ES-I3 (cell line): ENCODE results near the gene MFSD6.
"Not testable (repeated sequence)": the region's sequence is repeated elsewhere in the genome, so short reads cannot be mapped to it uniquely, and the experiment has no call there.

Experiments
- H3K36me3 ChIP-seq: 2 replicates; pipeline ENCODE4 v1.6.1; 2013; ENCODE audit warnings: mild to moderate bottlenecking, low read length, control low read depth, moderate library complexity; ENCODE audit not compliant: insufficient read depth
- H3K4me1 ChIP-seq: 2 replicates; pipeline ENCODE4 v1.6.1; 2013; ENCODE audit warnings: mild to moderate bottlenecking, control low read depth, low read length; ENCODE audit not compliant: insufficient read depth
- H3K9ac ChIP-seq: 2 replicates; pipeline ENCODE4 v1.6.1; 2013; ENCODE audit warnings: low read depth, mild to moderate bottlenecking, low read length, moderate library complexity
- H3K9me3 ChIP-seq: 2 replicates; pipeline ENCODE4 v1.6.1; 2013; ENCODE audit warnings: mild to moderate bottlenecking, low read length, moderate library complexity; ENCODE audit not compliant: control insufficient read depth, insufficient read depth

Gene MFSD6

DNA sequence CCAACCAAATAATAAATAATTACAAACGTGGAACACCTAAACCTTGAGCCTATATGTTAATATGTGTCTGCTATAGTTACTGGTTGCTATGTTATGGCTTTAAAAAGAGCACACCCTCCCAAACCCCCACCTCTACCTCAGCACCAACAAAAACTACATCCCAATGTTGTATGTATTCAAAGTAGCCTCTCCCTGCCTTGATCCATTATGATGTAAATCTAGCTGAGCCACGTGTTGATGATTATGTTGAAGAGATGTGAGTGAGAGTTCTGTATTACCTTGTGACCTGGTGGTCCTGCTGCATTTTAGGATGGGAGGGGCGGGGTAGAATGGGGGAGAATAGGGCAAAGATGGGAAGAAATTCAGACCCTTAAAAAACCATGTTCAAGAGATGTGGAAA, 4.8 kb downstream of the MFSD6 start:
- H3K9ac ChIP-seq: no peak overlapping the region; the same call in 1 of the 2 replicates
- H3K36me3 ChIP-seq: no peaks in the 10 kb centered on the region
- peaks cover 13% of the 10 kb centered on the region for H3K4me1 ChIP-seq
- H3K9me3 ChIP-seq: no peaks in the 10 kb centered on the region

DNA sequence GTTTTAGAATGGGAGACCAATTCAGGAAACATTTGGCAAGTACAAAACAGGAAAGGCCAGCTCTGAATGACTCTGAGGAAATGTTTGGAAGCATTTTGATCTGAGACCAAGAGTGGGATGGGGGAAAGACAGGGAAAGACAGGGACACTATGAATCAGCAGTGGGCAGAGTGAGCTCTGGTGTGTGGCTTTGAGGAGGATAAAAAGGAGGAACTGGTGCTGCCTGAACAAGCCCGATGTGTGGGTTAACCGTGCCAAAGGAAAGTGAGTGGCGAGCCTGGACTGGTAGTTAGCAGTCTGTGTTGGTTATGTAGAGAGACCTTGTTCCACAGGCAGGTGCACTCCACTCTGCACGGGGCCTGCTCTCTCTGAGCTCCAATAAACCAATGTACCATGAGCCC, 5.3 kb downstream of the MFSD6 start:
- Histone ChIP-seq H3K9me3 (no peaks in the 10 kb centered on the region), H3K36me3 (no peaks in the 10 kb centered on the region), H3K4me1 (peaks cover 13% of the 10 kb centered on the region), H3K9ac (no peak overlapping the region)

DNA sequence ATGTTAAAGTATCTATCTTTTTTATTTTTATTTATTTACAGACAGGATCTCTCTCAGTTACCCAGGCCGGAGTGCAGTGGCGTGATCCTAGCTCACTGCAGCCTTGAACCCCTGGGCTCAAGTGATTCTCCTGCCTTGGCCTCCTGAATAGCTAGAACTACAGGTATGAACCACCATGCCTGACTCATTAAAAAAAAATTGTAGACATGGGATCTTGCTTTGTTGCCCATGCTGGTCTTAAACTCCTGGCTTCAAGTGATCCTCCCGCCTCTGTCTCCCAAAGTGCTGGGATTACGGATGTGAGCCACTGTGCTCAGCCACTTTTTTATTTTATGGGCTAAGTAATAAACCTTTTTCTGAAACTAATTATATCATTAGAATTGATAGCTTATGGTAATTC, 7.1 kb downstream of the MFSD6 start:
- no peak overlapping the region for H3K9ac ChIP-seq
- H3K4me1 ChIP-seq: peaks cover 13% of the 10 kb centered on the region
- no peaks in the 10 kb centered on the region for H3K36me3 ChIP-seq
- H3K9me3 ChIP-seq: no peaks in the 10 kb centered on the region

DNA sequence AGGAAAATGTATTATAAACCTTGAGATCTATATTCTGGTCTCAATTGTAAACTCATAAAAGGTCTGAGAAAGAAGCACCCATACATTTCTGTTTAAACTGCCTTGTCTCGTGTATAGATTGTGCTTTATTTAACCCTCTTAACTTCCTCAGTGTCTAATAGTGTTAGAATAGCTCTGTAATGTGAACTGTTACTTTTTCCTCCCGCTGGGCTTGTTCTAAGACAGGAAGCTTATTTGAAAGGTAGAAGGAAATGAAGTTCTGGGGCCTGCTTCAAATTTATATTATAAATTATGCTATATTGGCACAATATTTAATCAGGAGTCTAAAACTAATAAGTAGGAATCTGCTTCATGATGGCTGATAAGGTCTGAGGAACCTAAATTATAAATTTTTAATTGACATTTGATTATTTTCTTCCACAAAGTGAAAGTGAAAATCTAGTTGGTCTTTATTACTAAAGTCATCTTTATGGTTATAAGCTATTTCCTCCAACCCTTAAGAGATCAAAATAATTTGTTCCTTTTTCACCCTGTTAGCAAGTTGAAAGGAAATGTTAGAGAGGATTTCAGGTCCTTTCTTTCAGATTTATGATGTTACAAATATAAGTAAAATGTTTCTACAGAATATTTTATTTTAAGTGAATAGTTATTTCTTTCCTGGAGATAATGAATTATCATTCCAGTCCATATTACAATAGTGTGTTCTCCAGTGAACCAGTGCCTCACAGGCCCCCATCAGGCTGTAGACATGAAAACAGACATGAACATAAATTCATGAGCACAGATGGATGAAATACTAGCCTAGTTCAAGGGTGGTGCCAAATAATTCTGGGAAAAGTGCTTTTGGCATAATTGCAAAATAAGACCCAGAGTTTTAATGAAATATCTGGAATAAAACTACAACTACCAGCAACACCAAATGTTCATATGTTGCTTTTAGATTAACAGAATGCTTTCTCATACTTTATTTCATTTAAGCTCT, 7.9 kb downstream of the MFSD6 start:
- Histone ChIP-seq H3K9ac (no peak overlapping the region), H3K4me1 (peaks cover 13% of the 10 kb centered on the region), H3K9me3 (no peaks in the 10 kb centered on the region), H3K36me3 (no peaks in the 10 kb centered on the region)

DNA sequence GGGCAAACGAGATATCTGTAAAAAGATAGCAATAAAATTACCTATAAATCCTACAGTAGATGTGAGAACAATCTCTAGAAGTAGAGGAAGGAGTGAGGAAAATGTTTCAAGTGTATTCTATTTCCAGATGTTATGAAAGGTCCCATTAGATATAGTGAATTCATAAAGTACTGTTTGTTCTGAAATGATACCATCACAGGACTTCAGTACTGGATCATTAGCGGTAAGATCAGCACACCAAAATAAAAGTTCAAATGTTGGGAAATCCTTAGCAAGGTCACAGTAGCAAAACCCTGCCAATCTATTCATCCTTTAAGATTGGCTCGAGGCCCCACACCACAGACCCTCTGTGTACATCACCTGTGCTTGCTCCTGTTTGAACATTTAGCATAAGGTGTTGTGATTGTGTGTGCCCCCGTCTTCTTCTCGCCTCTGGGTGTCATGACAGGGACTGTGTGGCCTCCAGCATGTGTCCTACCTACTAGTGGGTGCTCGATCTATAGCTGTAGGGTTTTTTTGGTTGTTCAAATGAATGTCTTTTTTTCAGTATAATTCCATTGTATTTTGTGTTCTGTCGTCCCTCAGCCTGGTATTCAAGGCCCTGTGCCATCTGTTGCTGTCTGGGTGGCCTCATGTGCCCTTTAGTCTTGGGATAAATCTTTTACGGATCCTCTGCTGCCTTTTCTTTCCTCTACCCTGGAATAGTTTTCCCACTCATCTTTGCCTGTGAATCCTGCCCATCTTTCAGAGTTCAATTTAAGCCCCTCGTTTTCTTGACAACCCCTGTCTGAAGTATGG, 9.1 kb downstream of the MFSD6 start:
- no peaks in the 10 kb centered on the region for H3K9me3 ChIP-seq
- peaks cover 13% of the 10 kb centered on the region for H3K4me1 ChIP-seq
- no peak overlapping the region for H3K9ac ChIP-seq
- no peaks in the 10 kb centered on the region for H3K36me3 ChIP-seq

DNA sequence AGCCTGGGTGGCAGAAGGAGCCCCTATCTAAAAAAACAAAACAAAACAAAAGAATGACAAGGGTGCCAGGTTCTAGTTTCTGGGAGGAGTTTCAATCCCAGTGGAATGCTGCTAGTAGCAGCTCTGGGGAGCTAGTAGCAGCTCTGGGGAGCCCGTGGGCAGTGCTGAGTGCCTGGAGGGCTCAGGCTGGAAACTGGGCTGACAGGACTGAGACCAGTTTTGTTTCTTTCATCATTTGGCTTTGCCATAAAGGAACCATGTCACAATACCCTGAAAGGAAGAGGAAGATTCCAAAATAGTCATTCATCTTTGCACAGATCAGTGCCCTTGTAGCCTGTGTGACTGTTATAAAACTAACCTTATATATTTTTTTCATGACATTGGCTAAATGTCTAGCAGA, 10.6 kb downstream of the MFSD6 start:
- H3K9me3 ChIP-seq: no peaks in the 10 kb centered on the region

DNA sequence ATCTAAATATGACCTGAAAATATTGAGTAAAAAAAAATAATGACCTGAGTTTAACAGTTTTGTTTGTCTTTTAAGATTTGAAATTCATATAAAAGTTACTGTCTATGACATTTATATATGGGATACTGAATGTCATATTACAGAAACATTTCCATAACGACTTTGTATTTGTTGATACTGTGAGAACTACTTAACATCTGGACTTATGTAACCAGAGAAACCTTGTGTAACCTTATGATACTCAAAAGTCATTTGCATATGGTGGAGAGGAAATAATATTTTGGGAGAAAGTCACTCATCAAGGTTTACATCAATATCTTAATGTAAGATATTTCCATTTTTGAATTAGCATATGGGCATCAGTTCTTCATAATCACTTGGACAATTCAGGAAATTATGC, 12.6 kb downstream of the MFSD6 start:
- Histone ChIP-seq H3K4me1 (no peaks in the 10 kb centered on the region), H3K9ac (no peak overlapping the region)

More for the DNA sequence above, 10.6 kb downstream of the MFSD6 start:
- Histone ChIP-seq H3K9ac (no peak overlapping the region), H3K36me3 (no peaks in the 10 kb centered on the region), H3K4me1 (0 out of 2 replicates have a peak, but pooled peaks cover 1% of the 10 kb centered on the region)

DNA sequence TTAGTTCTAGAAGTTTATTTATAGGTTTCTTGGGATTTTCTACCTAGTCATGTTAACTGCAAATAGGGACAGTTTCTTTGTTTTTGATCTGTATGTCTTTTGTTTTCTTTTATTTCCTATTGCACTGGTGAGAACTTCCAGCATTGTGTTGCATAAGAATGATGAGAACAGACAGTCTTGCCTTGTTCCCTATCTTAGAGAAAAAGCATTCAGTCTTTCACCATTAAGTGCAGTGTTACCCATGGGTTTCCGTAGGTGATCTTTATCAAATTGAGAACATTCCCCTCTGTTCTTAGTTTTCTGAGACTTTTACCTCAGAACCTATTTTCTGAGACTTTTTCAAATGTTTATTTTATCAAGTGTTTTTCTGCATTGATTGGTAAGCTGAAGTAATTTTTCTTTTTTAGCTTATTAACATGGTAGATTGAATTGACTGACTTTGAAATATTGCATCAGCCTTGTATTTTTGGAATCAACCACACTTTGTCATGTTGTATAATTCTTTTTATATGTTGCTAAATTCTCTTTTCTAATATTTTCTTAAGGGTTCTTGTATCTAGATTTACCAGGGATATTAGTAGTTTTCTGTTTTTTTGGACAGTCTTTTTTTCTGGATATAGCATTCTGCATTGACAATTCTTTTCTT, 17.2 kb downstream of the MFSD6 start:
- Histone ChIP-seq H3K9ac (no peak overlapping the region), H3K4me1 (no peaks in the 10 kb centered on the region), H3K9me3 (no peaks in the 10 kb centered on the region), H3K36me3 (no peaks in the 10 kb centered on the region)

More for the DNA sequence above, 12.6 kb downstream of the MFSD6 start:
- Histone ChIP-seq H3K36me3 (no peaks in the 10 kb centered on the region), H3K9me3 (no peaks in the 10 kb centered on the region)

DNA sequence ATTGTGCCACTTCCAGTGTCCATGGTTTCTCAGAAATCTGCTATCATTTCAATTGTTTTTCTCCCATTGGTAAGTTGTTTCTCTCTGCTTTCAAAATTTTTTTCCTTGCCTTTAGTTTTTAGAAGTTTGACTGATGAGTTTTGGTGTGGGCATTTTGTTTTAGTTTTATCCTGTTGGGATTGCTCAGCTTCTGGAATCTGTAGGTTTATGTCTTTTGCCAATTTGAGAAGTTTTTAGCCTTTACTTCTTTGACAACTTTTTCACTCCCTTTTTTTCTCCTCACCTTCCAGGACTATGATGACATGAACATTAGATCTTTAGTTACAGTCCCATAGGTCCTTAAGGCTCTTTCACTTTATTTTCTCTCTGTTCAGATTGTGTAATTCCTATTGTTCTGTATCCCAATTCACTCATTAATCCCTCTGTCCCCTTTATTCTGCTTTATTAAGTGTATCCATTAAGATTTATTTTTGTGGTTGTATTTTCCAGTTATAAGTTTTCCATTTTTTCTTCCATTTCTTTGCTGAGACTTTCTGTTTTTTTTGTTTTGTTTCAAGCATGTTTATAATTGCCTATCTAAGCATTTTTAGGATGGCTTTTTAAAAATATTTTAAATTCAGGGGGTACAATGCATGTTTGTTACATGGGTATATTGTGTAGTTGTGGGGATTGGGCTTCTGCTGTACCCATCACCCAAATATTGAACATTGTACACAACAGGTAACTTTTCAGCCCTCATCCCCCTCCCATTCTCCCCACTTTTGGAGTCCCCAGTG, 17.9 kb downstream of the MFSD6 start:
- H3K9ac ChIP-seq: no peak overlapping the region

DNA sequence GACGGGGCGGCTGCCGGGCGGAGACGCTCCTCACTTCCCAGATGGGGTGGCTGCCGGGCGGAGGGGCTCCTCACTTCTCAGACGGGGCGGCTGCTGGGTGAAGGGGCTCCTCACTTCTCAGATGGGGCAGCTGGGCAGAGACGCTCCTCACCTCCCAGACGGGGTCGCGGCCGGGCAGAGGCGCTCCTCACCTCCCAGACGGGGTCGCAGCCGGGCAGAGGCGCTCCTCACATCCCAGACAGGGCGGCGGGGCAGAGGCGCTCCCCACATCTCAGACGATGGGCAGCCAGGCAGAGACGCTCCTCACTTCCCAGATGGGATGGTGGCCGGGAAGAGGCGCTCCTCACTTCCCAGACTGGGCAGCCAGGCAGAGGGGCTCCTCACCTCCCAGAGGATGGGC, 22.7 kb downstream of the MFSD6 start:
- H3K4me1 ChIP-seq, H3K9ac ChIP-seq, H3K9me3 ChIP-seq, H3K36me3 ChIP-seq: not testable (repeated sequence)

More for the DNA sequence above, 17.9 kb downstream of the MFSD6 start:
- no peaks in the 10 kb centered on the region for H3K9me3 ChIP-seq
- H3K4me1 ChIP-seq: no peaks in the 10 kb centered on the region
- H3K36me3 ChIP-seq: no peaks in the 10 kb centered on the region

DNA sequence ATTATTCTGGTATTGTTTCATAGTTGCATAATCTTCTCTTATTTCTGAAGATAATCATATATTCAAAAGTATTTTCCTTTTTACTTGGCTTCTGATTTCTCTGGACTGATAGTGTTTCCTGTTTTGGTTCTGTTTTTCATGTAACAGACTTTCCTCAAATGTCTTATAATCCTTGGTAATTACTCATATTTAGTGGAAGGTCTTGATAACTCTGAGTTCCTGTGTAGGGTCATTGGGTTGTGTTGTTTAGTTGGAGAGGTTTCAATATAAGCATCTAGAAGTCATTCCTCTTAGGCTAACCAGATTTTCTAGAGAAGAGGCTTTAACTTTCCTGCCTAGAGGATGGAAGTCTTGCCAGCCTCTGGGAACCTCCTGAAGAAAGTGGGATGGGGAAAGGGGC, 23.8 kb downstream of the MFSD6 start:
- no peaks in the 10 kb centered on the region for H3K4me1 ChIP-seq
- no peaks in the 10 kb centered on the region for H3K36me3 ChIP-seq
- no peaks in the 10 kb centered on the region for H3K9me3 ChIP-seq
- no peak overlapping the region for H3K9ac ChIP-seq

DNA sequence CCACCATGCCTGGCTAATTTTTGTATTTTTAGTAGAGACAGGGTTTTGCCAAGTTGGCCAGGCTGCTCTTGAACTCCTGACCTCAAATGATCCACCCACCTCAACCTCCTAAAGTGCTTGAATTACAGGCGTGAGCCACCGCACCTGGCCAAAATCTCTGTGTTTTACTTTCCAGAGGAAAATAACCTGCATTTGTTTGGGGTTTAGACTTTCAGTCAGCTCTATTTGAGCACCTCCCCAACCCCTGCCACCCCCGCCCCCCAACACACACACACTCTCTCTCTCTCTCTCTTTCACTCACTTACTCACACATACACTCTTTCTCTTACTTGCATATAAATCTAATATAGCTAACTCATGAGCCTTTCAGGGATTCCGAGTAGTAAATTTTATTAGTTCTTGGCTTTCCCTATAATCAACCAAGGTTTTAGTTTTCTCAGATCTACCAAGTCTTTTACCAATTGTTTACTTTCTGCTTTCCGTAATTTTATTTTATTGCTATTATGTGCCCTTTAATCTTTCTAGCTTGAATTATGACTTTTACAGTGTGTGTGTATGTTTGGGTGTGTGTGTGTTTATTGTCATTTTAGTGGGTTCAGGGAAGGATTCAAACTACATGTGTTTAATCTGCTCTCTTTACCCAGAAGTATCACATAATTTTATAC, 24.5 kb downstream of the MFSD6 start:
- H3K9me3 ChIP-seq: no peaks in the 10 kb centered on the region
- H3K4me1 ChIP-seq: no peaks in the 10 kb centered on the region
- H3K36me3 ChIP-seq: no peaks in the 10 kb centered on the region
- H3K9ac ChIP-seq: no peak overlapping the region

DNA sequence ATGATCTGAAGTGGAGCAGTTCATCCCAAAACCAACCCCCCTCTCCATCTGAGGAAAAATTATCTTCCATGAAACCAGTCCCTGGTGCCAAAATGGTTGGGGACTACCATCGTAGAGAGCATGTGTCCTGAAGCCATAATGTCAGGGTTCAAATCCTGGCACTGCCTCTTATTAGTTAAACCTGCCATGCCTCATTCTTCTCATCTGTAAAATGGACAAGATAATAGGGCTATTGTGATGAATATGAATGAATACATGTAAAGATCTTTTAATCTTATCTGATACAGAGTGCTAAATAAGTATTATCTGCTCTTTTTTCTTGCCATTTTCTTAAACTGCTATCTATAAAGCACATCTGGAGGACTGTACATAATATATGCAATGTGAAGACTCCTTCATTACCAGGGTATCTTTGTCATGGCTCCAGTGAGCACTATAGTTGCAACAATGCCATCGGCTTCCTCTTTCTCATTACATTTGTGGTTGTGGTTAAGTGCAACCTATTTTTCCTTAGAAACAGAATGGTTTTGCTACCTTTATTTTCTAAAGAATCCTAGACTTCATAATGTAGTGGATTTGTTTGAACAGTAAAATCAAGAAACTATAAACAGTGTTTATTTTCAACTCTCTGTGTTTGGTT, 27.0 kb downstream of the MFSD6 start:
- no peaks in the 10 kb centered on the region for H3K4me1 ChIP-seq
- H3K9me3 ChIP-seq: no peaks in the 10 kb centered on the region
- no peaks in the 10 kb centered on the region for H3K36me3 ChIP-seq
- no peak overlapping the region for H3K9ac ChIP-seq
